Loucy (cell line): Measurements from ENCODE around the gene DOK7.

Experiments
- H2AFZ ChIP-seq: fragments of 200-600 bp; sonication (generic); 2 replicates; pipeline ENCODE4 v1.6.0; 2016; ENCODE audit warnings: antibody characterized with exemption, mild to moderate bottlenecking, low read length, moderate library complexity
- H3F3A ChIP-seq: fragments of 200-600 bp; 2 replicates; pipeline ENCODE4 v1.6.0; 2016; ENCODE audit warnings: antibody characterized with exemption, low read depth, mild to moderate bottlenecking
- H3K27me3 ChIP-seq: fragments of 200-600 bp; sonication (generic); 2 replicates; pipeline ENCODE4 v1.6.1; 2014; ENCODE audit warnings: low read length, mild to moderate bottlenecking; ENCODE audit not compliant: insufficient read depth, poor library complexity, severe bottlenecking
- H3K36me3 ChIP-seq: fragments of 200-600 bp; sonication (generic); 2 replicates; pipeline ENCODE4 v1.6.1; 2016; ENCODE audit warnings: low read length; ENCODE audit not compliant: insufficient read depth
- H3K4me1 ChIP-seq: fragments of 200-600 bp; sonication (generic); 2 replicates; pipeline ENCODE4 v1.5.1; 2014; ENCODE audit warnings: low read length, mild to moderate bottlenecking; ENCODE audit not compliant: insufficient read depth, poor library complexity, severe bottlenecking
- H3K4me2 ChIP-seq: fragments of 200-600 bp; sonication (generic); 2 replicates; pipeline ENCODE4 v1.6.0; 2014; ENCODE audit warnings: antibody characterized with exemption, low read length, low read depth, mild to moderate bottlenecking; ENCODE audit not compliant: poor library complexity, severe bottlenecking
- H3K4me3 ChIP-seq: fragments of 200-600 bp; sonication (generic); 2 replicates; pipeline ENCODE4 v1.5.1; 2014; ENCODE audit warnings: low read length, mild to moderate bottlenecking, mixed read lengths; ENCODE audit not compliant: poor library complexity, severe bottlenecking
- H3K79me2 ChIP-seq: fragments of 200-600 bp; sonication (generic); 2 replicates; pipeline ENCODE4 v1.6.1; 2014; ENCODE audit warnings: low read length; ENCODE audit not compliant: insufficient read depth
- H3K9ac ChIP-seq: fragments of 200-600 bp; sonication (generic); 2 replicates; pipeline ENCODE4 v1.6.0; 2014; ENCODE audit warnings: mild to moderate bottlenecking, low read depth, low read length, moderate library complexity; ENCODE audit not compliant: poor library complexity, severe bottlenecking
- H3K9me2 ChIP-seq: fragments of 200-600 bp; sonication (generic); replicated peaks from 2 replicates; pipeline ENCODE4 v1.6.1; 2016; ENCODE audit warnings: low read depth, low read length, mixed read lengths
- H3K9me3 ChIP-seq: fragments of 200-600 bp; sonication (generic); 2 replicates; pipeline ENCODE4 v1.6.1; 2014; ENCODE audit warnings: mild to moderate bottlenecking, antibody characterized with exemption, low read length, low read depth; ENCODE audit not compliant: insufficient read depth
- H4K20me1 ChIP-seq: fragments of 200-600 bp; sonication (generic); 2 replicates; pipeline ENCODE4 v1.6.0; 2014; ENCODE audit warnings: antibody characterized with exemption, low read length, mild to moderate bottlenecking; ENCODE audit not compliant: insufficient read depth, poor library complexity, severe bottlenecking
- EZH2phosphoT487 ChIP-seq: fragments of 200-600 bp; IDR thresholded peaks from 2 replicates; pipeline ENCODE4 v1.6.1; 2018; ENCODE audit warnings: antibody characterized with exemption, mild to moderate bottlenecking, moderate library complexity, borderline replicate concordance
- TF ChIP-seq, protein P1 (sequence below): fragments of 200-600 bp; sonication (generic); conservative IDR thresholded peaks from 2 replicates; pipeline ENCODE4 v1.5.1; 2014; ENCODE audit warnings: mild to moderate bottlenecking, antibody characterized with exemption, low read length

DOK7 gene

DNA sequence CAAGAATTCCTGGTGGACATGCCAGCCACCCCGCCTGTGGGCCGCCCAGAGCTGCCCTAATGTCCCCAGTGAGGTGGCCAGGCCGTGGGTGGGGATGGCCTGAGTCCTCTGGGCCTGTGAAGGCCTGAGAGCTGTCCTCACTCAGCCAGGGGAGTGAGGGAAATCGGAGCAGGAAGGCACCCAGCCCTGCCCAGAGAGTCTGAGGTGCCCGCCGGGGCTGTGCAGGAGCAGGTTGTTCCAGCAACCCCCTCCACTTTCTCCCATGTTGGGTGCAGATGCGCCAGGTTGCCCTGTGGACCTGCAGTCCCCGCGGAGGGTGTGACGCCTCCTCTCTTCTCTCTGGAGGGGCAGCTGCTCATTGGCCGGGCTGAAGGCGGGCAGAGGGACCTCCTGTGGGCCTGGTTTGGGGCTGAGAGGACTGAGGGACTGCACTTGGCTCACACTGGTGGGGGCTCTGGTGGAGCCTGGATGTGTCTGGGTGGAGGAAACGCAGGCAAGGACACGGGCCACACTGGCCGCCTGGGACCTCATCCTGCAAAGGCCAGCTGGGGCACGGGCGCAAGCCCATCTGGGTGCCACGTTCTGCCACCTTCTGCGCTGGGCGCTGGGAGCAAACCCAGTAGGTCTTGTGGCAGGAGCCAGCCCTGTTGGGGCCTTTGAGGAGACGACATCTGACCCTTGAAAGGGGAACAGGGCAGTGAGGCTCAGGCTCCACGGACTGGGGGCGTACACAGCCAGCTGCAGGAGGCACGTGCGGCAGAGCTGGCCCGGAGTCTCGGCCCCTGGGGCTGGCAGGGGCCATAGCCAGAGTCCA is 14.0 kb downstream of the DOK7 start:
- H3F3A ChIP-seq, result no peaks in the 10 kb centered on the region
- no peak for TF ChIP-seq EZH2phosphoT487
- TF ChIP-seq, protein P1, sequence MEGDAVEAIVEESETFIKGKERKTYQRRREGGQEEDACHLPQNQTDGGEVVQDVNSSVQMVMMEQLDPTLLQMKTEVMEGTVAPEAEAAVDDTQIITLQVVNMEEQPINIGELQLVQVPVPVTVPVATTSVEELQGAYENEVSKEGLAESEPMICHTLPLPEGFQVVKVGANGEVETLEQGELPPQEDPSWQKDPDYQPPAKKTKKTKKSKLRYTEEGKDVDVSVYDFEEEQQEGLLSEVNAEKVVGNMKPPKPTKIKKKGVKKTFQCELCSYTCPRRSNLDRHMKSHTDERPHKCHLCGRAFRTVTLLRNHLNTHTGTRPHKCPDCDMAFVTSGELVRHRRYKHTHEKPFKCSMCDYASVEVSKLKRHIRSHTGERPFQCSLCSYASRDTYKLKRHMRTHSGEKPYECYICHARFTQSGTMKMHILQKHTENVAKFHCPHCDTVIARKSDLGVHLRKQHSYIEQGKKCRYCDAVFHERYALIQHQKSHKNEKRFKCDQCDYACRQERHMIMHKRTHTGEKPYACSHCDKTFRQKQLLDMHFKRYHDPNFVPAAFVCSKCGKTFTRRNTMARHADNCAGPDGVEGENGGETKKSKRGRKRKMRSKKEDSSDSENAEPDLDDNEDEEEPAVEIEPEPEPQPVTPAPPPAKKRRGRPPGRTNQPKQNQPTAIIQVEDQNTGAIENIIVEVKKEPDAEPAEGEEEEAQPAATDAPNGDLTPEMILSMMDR, result no peak
- H3K27me3 ChIP-seq, result no peaks in the 10 kb centered on the region
- H3K9ac ChIP-seq, result no peak overlapping the region
- no peaks in the 10 kb centered on the region for H4K20me1 ChIP-seq
- H3K36me3 ChIP-seq, result no peaks in the 10 kb centered on the region
- no peaks in the 10 kb centered on the region for H3K9me2 ChIP-seq
- no peaks in the 10 kb centered on the region for H3K79me2 ChIP-seq
- no peaks in the 10 kb centered on the region for H3K4me1 ChIP-seq
- H3K4me3 ChIP-seq, result no peak overlapping the region
- H3K9me3 ChIP-seq, result no peaks in the 10 kb centered on the region
- H2AFZ ChIP-seq, result no peak overlapping the region
- no peak overlapping the region for H3K4me2 ChIP-seq

DNA sequence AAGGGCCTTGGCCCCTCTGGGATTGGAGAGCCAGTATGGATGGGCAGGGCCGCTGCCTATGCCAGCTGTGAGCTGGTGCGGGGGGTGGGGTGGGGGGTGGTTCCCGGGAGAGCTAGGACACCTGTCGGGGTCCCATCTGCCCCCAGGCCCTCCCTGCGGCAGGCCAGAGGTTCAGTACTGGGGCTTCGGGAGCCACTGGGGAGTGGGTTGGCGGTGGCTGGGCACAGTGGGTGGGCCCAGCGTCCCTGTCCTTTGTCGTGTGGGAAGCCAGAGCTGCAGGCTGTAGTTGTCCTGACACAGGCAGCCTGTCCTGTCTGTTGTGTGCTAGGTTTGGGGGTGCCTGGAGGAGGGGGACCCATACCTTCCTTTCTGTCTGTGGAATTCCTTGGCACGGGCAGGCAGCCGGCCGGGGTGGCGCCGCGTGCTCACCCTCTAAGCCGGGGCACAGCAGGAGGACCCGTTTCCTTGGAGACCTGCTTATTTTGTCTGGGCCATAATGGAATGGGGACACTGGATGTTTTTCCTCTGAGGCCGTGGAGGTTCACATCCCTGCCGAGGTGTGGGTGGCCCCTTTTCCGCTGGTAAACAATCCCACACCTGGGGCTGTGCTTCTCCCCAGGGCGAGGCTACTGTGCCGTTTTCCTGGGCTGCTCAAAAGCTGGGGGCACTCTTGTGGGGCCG is 14.8 kb downstream of the DOK7 start:
- Histone ChIP-seq H2AFZ (no peak overlapping the region), H3K9me3 (no peaks in the 10 kb centered on the region), H3F3A (no peaks in the 10 kb centered on the region), H3K4me1 (no peaks in the 10 kb centered on the region), H3K79me2 (no peaks in the 10 kb centered on the region), H3K9me2 (no peaks in the 10 kb centered on the region), H3K36me3 (no peaks in the 10 kb centered on the region), H3K9ac (no peak overlapping the region), H3K27me3 (no peaks in the 10 kb centered on the region), H4K20me1 (no peaks in the 10 kb centered on the region), H3K4me3 (no peak overlapping the region), H3K4me2 (no peak overlapping the region)
- TF ChIP-seq EZH2phosphoT487, result no peak
- TF ChIP-seq, protein P1, result no peak

DNA sequence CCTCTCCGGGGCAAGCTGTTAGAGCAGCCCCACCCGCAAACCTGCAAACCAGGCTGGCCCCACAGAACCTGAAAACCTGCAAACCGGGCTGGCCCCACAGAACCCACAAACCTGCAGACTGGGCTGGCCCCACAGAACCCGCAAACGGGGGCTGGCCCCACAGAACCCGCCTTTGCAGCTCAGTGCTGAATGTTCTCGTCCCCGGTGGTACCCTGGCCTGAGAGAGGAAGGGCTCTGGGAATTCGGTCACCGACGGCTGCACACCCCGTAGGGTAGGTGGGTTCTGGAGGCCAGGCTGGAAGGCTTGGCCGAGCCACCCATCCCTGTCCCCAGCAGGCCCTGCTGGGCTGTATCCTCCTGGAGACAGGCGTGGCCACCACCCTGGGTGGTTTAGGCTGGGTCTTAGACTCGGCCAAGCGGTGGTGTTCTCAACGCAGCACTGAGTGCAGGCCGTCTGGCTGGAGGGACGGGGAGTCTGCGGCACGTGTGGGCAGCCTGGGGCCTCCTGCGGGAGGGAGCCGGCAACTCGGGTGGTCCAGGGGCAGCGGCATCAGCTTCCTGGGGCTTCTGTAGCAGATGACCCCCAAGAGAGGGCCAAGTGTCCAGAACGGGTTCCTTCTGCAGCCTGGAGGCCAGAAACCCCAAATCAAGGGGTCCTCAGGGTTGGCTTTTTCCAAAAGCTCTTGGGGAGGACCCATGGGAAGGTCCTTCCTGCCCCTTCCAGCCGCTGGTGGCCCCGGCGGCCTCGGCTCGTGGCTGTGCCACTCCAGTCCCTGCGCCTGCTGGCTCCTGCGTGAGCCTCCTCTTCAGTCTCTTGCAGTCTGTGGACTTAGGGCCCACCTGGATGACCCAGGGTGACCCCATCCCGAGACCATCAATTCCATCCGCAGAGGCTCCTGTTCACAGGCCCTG is 15.6 kb downstream of the DOK7 start:
- TF ChIP-seq, protein P1, result no peak
- TF ChIP-seq EZH2phosphoT487, result no peak
- Histone ChIP-seq H3K9ac (no peak overlapping the region), H3K4me3 (no peak overlapping the region), H3F3A (no peaks in the 10 kb centered on the region), H3K9me3 (no peaks in the 10 kb centered on the region), H3K9me2 (no peaks in the 10 kb centered on the region), H3K27me3 (no peaks in the 10 kb centered on the region), H3K36me3 (no peaks in the 10 kb centered on the region), H3K79me2 (no peaks in the 10 kb centered on the region), H4K20me1 (no peaks in the 10 kb centered on the region), H2AFZ (no peak overlapping the region), H3K4me1 (no peaks in the 10 kb centered on the region), H3K4me2 (no peak overlapping the region)
